DMS114 treated with DMSO at 0.1 percent for 48 hours (cell line): ENCODE measurements around the gene TNS3.

ENCODE experiments used
- DNase-seq: peaks from one replicate; lab custom pipeline; 2025; ENCODE audit not compliant: unreplicated experiment; lab: John Stamatoyannopoulos, UW

The TNS3 gene

DNA sequence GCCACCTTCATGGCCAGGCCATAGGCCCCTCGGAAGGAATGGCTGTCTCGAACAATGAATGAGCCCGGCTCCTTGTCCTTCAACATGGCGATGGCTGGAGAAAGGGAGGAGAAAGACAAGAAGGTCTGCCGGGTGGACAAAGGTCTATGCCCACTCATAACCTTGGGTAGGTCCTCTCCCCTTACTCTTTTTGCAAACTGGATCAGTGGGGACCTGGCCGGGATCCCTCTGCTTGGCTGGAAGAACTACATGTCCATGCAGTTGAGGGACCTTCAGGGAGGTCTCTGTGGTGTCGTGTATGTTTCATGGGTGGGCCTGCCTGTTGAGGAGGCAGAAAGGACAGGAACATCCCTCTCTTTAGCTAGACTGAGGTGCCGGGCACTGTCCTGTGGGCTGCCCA is 284.8 kb downstream of the TNS3 start:
- no peak for DNase-seq

GRCh38 chr7:47295606-47296005 is 286.3 kb downstream of the TNS3 start:
- DNase-seq: no peak

GRCh38 chr7:47294556-47295222 is 287.2 kb downstream of the TNS3 start:
- DNase-seq: no peak

DNA sequence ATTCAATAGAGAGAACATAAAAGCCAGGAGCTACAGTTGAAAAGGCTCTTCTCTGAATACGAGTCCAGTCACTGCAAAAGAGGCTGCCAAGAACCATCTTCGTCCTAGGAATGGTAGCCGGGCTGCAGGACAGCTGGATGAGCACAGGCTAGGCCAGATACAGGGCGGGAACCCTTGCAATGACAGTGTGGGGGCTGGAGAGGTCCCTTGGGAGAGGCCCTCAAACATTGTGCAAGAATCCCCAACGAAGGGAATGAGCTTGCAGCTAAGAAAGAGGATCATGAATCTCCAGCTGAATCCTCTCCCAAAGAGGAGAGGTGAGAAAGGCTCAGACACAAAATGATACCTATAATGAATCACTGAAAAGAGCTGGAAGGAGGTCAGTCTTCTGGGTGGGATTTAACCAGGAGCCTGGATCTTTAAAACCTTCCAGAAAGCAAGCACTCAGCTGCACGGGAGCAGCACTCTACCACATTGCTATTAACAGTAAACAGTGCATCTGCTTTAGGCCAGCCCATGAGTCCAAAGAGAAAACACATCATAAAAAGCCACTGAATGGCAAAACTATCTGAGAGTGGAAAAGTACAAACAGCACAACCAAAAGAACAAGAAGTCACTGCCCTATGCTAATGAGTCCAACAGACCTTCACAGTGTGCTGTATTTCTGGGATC is 287.9 kb downstream of the TNS3 start:
- DNase-seq: no peak

DNA sequence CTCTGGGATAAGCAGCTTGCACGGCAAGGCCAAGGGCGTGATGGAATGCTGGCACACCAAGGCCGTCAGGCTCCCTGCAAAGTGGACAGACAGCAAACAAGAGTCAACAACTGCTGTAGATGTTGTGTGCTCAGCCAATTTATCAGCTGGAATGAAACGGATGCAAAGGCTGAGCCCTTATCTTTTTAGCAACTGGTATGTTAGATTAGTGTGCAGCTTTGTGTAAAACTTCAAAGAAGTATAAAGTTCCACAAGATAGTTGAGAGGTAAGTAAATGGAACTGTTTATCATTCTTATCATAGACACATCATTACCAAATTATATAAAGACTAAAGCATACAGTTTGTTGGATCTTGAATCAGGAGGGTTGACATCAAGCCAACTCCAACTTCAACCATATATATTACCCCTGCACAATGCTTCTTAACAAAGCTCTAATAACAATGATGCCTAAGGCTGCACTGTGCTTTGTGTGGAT is 289.0 kb downstream of the TNS3 start:
- no peak for DNase-seq

GRCh38 chr7:47291461-47292081 is 290.3 kb downstream of the TNS3 start:
- no peak for DNase-seq

DNA sequence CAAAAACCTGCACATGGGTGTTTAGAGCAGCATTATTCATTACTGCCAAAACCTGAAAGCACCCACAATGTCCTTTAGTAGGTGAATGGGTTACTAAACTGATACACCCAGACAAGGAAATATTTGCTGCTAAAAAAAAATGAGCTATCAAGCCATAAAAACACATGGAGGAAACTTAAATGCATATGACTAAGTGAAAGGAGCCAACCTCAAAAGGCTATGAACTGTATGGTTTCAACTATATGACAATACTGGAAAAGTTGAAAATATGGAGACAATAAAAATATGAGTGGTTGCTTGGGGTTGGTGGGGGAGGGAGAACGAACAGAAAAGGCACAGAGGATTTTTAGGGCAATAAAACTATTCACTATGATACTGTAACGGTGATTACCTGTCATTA is 291.0 kb downstream of the TNS3 start:
- DNase-seq: no peak

DNA sequence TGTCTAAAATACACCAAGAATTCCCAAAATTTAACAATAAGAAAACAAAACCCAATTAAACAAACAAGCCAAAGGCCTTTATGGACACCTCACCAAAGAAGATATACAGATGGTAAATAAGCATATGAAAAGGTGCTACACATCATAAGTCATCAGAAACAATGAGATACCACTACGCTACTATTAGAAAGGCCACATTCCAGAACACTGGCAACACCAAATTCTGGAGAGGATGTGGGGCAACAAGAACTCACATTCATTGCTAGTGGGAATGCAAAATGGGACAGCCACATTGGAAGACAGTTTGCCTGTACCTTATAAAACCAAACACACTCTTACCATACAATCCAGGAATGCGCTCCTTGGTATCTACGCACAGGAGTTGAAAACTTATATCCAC is 291.4 kb downstream of the TNS3 start:
- DNase-seq: no peak

GRCh38 chr7:47288060-47288459 is 293.9 kb downstream of the TNS3 start:
- no peak for DNase-seq

GRCh38 chr7:47285860-47286491 is 295.9 kb downstream of the TNS3 start:
- no peak for DNase-seq

- no peak for DNase-seq
Observed at GRCh38 chr7:47284691-47285635, 296.9 kb downstream of the TNS3 start.

DNA sequence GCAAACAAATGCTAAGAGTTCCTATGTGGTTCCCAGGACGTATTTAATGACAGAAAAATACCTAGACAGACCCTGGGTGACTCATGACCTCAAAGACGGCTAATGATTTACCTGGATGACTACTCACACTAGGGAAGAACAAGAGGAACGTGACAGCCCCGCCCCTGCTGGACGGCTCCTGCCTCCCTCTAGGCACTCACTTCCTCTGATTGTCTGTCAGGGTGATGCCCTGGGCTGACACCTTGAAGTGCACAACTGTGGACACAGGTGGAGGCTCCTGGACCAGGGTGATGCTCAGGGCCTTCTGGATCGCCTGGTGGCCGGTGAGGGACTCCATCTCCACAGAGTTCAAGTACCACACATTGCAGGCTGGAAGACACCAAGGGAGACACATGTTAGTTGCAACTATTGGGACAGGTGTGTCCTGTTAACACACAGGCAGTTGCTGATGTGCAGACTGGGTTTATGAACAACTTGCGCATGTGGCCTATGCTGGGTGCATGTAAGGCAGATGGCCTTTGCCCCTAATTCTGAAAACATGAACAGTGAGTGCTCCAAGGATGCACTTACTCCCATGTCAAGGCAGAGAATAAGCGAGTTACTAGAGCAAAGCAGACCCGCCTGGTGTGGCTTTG is 298.3 kb downstream of the TNS3 start:
- DNase-seq: no peak

- DNase-seq: no peak
Observed at GRCh38 chr7:47282790-47283496, 299.0 kb downstream of the TNS3 start.

DNA sequence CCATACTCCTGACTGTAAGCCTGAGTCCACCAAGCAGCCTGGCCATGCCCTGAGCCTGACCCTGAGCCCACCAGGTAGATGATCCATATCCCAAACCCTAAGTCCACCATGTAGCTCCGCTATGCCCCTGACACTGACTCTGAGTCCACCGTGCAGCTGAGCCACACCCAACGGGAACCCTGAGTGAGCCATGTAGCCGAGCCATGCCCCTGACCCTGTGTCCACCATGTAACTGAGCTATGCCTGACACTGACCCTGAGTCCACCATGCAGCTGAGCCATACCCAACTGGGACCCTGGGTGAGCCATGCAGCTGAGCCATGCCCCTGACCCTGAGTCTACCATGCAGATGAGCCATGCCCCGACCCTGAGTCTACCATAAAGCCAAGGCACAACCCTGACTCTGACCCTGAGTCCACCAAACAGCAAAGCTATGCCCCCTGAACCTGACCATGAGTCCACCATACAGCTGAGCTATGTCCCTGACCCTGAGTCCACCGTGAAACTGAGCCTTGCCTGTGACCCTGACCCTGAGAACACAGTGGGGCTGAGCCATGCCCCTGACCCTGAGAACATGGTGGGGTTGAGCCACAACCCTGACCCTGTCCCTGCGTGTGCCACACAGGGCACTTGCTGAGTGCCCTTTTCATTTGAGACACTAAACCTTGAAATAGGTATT is 299.8 kb downstream of the TNS3 start:
- no peak for DNase-seq

DNA sequence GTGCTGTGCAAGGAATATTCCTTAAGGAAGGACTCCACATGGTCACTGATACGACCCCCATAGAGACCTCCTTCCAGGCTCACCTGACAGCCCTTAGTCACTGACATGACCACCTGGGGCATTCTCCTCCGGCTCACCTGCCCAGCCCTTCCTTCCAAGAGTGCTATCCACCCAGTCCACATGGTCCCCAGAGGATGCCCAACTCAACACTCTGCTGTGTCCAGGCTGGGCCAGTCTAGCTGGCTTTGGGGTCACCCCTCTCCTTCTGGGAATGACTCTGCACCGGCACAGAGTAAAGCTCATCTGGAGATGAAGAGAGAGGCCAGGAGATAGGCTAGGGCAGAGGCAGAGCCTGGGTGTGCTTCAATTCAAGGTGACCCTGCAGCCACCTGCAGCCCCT is 300.8 kb downstream of the TNS3 start:
- no peak for DNase-seq

DNA sequence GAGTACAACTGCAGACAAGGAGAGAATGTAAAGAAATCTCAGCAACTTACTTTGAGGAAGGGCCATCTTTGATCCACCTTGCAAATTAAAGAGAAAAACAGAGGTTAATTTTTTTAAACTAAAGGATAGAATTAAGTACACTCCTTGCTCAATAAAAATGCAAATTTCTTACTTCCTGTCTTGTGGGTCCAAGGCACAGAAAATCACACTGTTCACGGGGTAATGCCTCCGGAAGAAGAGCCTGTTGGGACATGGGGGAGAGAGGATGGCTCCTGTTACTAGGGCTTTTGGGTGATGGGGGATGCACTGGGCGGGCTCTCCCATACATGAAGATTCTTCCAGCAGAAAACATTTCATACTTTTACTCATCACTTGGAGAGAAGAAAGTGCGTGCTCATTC is 301.8 kb downstream of the TNS3 start:
- DNase-seq: no peak

DNA sequence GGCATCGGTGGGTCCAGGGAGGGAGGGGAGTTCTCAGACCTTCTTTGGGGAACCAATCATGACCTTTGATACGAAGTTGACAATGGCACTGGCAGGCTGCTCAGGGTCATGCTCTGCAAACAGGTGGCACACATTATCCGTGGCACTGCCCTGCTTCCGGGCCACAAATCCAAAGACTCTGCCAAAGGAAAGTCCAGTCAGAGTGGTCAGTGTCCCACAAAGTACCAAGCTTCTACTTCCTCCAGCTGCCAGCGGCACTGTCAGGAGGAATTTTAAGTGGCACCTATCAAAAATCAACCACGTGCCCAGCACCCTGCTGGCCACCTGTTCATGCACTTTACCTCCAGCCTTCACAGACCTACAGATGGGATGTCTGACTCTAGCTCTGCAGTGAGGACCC is 303.9 kb downstream of the TNS3 start:
- no peak for DNase-seq

- no peak for DNase-seq
Observed at GRCh38 chr7:47277321-47277781, 304.6 kb downstream of the TNS3 start.
